T-helper 2 cell treated with Interferon-gamma antibody and Interleukin-4, amounts not matched to agents 5 μg/mL and 100 μg/mL, for 36 hours (primary cell): ENCODE data around the gene BRICD5.
A peak's percentile ranks its signal among the peaks of the same experiment; 100 is the strongest.

Experiments used
- DNase-seq: peaks from one replicate; pipeline ENCODE4 v3.0.0; 2021; ENCODE audit warnings: low spot score
- H3K27ac Mint-ChIP-seq: one replicate; pipeline ENCODE4 v1.8.0; 2021; ENCODE audit warnings: mild to moderate bottlenecking, mixed read lengths
- H3K27me3 Mint-ChIP-seq: one replicate; pipeline ENCODE4 v1.8.0; 2021; ENCODE audit warnings: low read depth, mixed read lengths
- H3K36me3 Mint-ChIP-seq: one replicate; pipeline ENCODE4 v1.8.0; 2021; ENCODE audit warnings: low read depth, mixed read lengths
- H3K4me1 Mint-ChIP-seq: one replicate; pipeline ENCODE4 v1.8.0; 2021; ENCODE audit warnings: low read depth, mixed read lengths
- H3K4me3 Mint-ChIP-seq: one replicate; pipeline ENCODE4 v1.8.0; 2022; ENCODE audit warnings: mild to moderate bottlenecking, moderate library complexity, mixed read lengths
- H3K9me3 Mint-ChIP-seq: one replicate; pipeline ENCODE4 v1.8.0; 2021; ENCODE audit warnings: mixed read lengths

BRICD5 gene

DNA sequence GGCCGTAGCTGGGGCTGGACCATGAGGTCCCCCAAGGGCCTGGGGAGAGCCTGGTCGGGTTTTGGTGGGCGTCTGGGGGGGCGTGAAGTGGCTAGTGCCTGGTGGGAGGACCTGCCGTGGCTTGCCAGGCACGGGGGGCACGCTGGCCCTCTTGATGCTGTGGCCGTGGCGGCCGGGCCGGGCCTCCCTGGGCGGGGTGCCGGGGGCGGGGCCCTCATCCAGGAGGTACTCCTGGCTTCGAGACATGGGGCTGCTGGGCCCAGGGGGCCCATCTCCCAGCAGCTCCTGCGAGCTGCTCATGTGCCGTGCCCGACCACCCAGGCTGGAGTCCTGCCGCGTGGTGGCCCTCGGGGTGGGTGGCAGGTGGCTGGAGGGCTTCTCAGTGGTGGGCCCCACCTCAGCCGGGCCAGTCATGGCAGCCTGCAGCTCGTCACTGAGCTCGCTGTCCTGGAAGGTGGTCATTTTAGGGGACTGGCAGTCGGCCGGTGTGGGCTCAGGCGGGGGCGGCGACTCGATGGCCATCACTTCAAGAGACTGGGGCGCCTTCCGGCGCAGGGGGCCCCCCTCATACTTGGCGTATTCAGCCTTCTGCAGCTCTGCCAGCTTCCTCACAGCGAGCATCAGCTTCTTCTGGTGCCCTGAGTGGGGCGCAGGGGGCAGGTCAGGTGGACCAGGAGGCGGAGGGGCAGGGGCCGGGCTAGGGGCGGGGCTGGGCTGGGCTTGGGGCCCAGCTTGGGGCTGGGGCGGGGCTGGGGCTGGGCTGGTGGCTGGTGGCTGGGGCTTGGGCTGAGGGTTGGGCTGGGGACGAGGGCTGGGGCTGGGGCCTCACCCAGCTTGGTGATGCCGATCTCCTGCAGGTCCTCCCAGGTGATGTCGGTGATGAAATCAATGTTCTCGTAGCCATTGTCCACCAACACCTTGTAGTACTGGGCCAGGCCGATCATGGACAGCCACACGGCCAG is 29.4 kb downstream of the BRICD5 start:
- DNase-seq: no peak
- H3K27ac Mint-ChIP-seq: no peak overlapping the region
- no peak overlapping the region for H3K4me3 Mint-ChIP-seq
- H3K27me3 Mint-ChIP-seq: no peaks in the 10 kb centered on the region
- peaks cover 3% of the 10 kb centered on the region for H3K36me3 Mint-ChIP-seq
- H3K4me1 Mint-ChIP-seq: no peaks in the 10 kb centered on the region
- H3K9me3 Mint-ChIP-seq: no peaks in the 10 kb centered on the region

GRCh38 chr16:2180461-2180860 is 30.2 kb downstream of the BRICD5 start:
- no peak for DNase-seq
- Mint-ChIP-seq H3K4me1 (no peaks in the 10 kb centered on the region), H3K9me3 (no peaks in the 10 kb centered on the region), H3K27me3 (no peaks in the 10 kb centered on the region), H3K27ac (no peak overlapping the region), H3K4me3 (no peak overlapping the region), H3K36me3 (peaks cover 7% of the 10 kb centered on the region)

DNA sequence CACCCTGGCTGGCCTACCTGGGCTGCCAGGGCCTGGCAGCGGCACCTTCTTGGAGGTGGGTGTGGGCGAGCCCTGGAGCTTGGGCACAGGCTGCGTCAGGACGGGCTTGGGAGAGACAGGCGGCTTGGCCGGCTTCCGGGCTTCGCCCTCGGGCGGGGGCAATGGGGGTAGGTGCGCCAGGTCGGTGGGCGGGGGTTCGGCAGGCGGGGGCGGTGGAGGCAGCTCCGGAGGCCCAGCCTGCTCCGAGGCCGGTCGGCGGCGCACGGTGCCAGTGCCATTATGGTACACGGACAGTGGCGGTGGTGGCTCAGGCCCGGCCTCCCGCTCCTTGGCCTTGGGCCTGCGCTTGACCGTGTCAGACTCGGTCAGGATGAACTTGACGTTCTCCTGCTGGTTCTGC is 31.1 kb downstream of the BRICD5 start:
- Mint-ChIP-seq H3K36me3 (peaks cover 9% of the 10 kb centered on the region), H3K4me3 (no peak overlapping the region), H3K27me3 (no peaks in the 10 kb centered on the region), H3K4me1 (no peaks in the 10 kb centered on the region), H3K9me3 (no peaks in the 10 kb centered on the region), H3K27ac (no peak overlapping the region)
- DNase-seq: no peak

GRCh38 chr16:2179107-2179501 is 31.6 kb downstream of the BRICD5 start:
- Mint-ChIP-seq H3K27me3 (no peaks in the 10 kb centered on the region), H3K36me3 (peaks cover 10% of the 10 kb centered on the region), H3K4me1 (no peaks in the 10 kb centered on the region), H3K27ac (no peak overlapping the region), H3K4me3 (no peak overlapping the region), H3K9me3 (no peaks in the 10 kb centered on the region)
- DNase-seq: no peak

DNA sequence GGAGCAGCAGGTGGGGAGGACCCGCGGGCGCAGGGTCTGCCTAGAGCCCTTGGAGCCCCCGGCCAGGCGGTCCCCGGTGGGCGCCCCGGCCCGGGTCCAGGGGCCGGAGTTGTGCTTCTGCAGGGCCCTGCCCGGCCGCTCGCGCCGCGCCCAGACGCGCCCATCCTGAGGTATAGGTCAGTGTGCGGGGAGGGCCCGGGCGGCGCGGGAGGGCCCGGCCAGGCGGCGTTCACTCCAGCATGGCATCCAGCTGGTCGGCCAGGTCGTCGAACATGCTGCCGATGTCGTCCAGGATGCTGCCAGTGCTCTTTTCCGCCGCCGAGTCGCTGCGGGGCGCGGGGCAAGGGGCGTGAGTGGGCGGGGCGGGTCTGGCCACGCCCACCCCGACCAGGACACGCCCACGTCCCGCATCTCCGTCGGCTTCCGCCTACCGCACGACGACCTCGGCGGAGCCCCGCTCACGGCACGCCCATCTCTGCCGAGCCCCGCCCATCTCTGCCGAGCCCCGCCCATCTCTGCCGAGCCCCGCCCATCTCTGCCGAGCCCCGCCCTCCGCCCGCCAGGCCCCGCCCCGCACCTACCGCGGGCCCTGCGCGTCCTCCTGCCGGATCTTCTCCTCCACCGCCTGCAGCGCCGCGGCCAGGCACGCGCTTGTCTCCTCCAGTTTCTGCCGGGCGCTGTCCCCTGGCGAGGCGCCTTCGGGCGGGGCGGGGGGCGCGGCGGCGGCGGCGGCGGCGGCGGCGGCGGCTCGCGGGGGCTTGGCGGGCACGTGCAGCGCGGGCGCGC is 32.1 kb downstream of the BRICD5 start:
- H3K4me3 Mint-ChIP-seq: no peak overlapping the region
- no peaks in the 10 kb centered on the region for H3K4me1 Mint-ChIP-seq
- no peak overlapping the region for H3K27ac Mint-ChIP-seq
- no peaks in the 10 kb centered on the region for H3K9me3 Mint-ChIP-seq
- H3K27me3 Mint-ChIP-seq: no peaks in the 10 kb centered on the region
- H3K36me3 Mint-ChIP-seq: peaks cover 14% of the 10 kb centered on the region
- peak; percentile 19 for DNase-seq

DNA sequence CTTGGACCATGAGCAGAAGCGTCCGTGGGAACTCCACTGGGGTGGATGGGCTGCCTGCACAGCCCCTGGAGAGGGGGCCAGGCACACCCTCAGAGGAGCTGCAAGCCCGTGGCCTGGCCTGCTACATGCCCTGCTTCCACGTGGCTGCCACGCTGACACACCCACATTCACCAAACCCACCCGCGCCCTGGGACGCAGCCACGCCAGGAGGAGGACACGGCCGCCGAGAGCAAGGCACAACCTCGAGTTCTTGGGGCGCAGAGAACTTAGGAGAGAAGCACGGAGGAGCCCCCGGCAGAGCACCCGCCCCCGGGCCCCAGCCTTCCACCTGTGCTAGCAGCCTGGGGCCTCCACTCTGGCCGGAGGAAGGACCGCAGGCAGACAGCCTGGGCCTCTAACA is 33.1 kb downstream of the BRICD5 start:
- Mint-ChIP-seq H3K36me3 (peaks cover 14% of the 10 kb centered on the region), H3K4me1 (no peaks in the 10 kb centered on the region), H3K4me3 (no peak overlapping the region), H3K9me3 (no peaks in the 10 kb centered on the region), H3K27ac (no peak overlapping the region), H3K27me3 (no peaks in the 10 kb centered on the region)
- no peak for DNase-seq

GRCh38 chr16:2177101-2177500 is 33.6 kb downstream of the BRICD5 start:
- Mint-ChIP-seq H3K27me3 (no peaks in the 10 kb centered on the region), H3K4me1 (no peaks in the 10 kb centered on the region), H3K4me3 (no peak overlapping the region), H3K9me3 (no peaks in the 10 kb centered on the region), H3K36me3 (peaks cover 14% of the 10 kb centered on the region), H3K27ac (no peak overlapping the region)
- no peak for DNase-seq

DNA sequence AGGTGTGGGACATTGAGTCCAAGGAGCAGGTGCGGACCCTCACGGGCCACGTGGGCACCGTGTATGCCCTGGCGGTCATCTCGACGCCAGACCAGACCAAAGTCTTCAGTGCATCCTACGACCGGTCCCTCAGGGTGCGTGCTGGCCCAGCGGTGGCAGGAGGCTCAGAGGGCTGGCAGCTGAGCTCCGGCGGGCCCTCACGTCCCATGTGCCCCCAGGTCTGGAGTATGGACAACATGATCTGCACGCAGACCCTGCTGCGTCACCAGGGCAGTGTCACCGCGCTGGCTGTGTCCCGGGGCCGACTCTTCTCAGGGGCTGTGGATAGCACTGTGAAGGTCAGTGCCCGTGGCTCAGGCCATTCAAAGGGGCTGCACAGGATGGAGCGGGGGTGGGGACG is 34.6 kb downstream of the BRICD5 start:
- H3K36me3 Mint-ChIP-seq: peaks cover 14% of the 10 kb centered on the region
- H3K4me1 Mint-ChIP-seq: no peaks in the 10 kb centered on the region
- no peaks in the 10 kb centered on the region for H3K27me3 Mint-ChIP-seq
- no peak for DNase-seq
- H3K9me3 Mint-ChIP-seq: no peaks in the 10 kb centered on the region
- H3K4me3 Mint-ChIP-seq: no peak overlapping the region
- H3K27ac Mint-ChIP-seq: no peak overlapping the region

DNA sequence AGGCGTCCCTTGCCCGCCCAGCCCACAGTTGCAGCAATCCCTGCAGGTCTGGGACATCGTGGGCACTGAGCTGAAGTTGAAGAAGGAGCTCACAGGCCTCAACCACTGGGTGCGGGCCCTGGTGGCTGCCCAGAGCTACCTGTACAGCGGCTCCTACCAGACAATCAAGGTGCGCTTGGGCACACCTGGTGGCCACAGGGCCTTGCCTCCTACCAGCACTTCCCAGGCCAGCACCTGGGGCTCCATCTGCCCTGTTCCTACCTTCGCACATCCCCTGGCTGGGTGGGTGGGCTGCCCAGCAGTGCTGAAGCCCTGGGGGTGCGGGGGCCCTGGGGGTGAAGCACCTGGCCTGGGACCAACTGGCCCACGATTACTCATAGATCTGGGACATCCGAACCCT is 35.2 kb downstream of the BRICD5 start:
- Mint-ChIP-seq H3K4me1 (no peaks in the 10 kb centered on the region), H3K27me3 (no peaks in the 10 kb centered on the region), H3K4me3 (no peak overlapping the region), H3K9me3 (no peaks in the 10 kb centered on the region), H3K27ac (no peak overlapping the region), H3K36me3 (peaks cover 14% of the 10 kb centered on the region)
- no peak for DNase-seq

DNA sequence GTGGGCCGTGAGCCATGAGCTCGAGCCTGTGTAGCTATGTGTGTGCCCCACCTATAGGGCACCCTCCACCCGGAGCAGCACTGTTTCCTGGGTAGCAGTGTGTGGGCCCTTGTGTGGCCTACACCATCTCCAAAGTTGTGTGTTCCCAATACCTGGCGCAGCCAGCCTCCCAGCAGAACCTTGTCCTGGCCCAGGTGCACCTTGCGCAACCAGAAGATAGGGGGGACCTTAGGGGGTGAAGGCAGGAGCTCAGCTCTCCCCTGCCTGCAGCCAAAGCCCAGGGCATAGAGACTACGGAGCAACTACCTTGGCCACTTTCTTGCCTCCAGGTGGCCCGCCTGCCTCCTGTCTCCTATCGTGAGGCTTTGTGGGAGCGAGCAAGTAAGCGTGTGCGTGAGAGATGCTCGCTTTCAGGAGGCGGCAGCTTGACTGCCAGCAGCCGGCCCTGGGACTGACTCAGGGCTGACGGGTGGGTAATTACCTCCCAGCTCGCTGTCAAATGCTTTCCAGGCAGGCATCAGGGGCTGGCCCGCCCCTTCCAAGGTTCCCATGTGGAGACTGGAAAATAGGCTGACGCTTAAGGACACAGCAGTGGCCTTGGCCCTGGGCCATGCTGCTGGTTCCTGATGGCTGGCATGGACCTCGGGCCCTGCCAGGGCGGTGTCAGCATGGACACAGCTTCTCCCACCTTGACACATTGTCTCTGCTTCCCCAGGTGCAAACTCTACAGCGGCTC is 36.1 kb downstream of the BRICD5 start:
- H3K27ac Mint-ChIP-seq: no peak overlapping the region

DNA sequence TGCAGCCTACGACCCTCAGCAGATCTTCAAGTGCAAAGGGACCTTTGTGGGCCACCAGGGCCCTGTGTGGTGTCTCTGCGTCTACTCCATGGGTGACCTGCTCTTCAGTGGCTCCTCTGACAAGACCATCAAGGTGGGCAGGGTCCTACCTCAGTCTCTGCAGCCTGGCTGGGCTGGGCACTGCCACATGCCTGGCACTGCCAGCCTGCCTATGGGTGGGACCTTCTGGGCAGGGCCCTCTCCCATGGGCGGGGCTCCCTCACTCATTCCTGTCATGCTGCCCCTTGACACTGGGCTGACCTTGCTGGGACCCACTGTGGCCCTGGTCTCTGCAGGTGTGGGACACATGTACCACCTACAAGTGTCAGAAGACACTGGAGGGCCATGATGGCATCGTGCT is 36.7 kb downstream of the BRICD5 start:
- Mint-ChIP-seq H3K9me3 (no peaks in the 10 kb centered on the region), H3K4me3 (no peak overlapping the region), H3K36me3 (peaks cover 14% of the 10 kb centered on the region), H3K4me1 (no peaks in the 10 kb centered on the region), H3K27me3 (no peaks in the 10 kb centered on the region), H3K27ac (no peak overlapping the region)
- DNase-seq: no peak

More for the DNA sequence above, 36.1 kb downstream of the BRICD5 start:
- H3K27me3 Mint-ChIP-seq: no peaks in the 10 kb centered on the region
- H3K4me3 Mint-ChIP-seq: no peak overlapping the region
- no peaks in the 10 kb centered on the region for H3K4me1 Mint-ChIP-seq
- no peaks in the 10 kb centered on the region for H3K9me3 Mint-ChIP-seq
- no peak for DNase-seq
- peaks cover 14% of the 10 kb centered on the region for H3K36me3 Mint-ChIP-seq

DNA sequence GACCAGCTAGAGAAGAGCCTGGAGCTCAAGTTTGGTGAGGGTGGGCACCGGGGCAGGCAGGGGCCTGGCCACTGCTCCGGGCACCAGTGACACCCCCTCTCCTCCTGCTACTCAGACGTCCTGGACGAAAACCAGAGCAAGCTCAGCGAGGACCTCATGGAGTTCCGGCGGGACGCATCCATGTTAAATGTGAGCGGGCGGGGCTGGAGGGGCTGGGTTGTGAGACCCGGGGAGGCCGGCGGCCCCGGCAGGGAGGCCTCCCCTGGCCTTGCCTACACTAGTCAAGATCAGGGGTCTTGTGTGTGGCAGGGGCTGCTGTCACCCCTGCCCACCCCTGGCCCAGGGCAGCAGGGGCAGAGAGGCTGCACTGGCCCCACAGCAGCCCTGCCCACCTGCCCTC is 37.3 kb downstream of the BRICD5 start:
- Mint-ChIP-seq H3K27me3 (no peaks in the 10 kb centered on the region), H3K36me3 (peaks cover 15% of the 10 kb centered on the region)

GRCh38 chr16:2172688-2173335 is 37.9 kb downstream of the BRICD5 start:
- Mint-ChIP-seq H3K27ac (no peak overlapping the region), H3K27me3 (no peaks in the 10 kb centered on the region), H3K36me3 (peaks cover 17% of the 10 kb centered on the region), H3K4me1 (no peaks in the 10 kb centered on the region), H3K9me3 (no peaks in the 10 kb centered on the region), H3K4me3 (no peak overlapping the region)
- DNase-seq: no peak

More for the DNA sequence above, 37.3 kb downstream of the BRICD5 start:
- no peak for DNase-seq
- H3K9me3 Mint-ChIP-seq: no peaks in the 10 kb centered on the region
- H3K4me3 Mint-ChIP-seq: no peak overlapping the region
- no peak overlapping the region for H3K27ac Mint-ChIP-seq
- H3K4me1 Mint-ChIP-seq: no peaks in the 10 kb centered on the region
